H1 (cell line): Measurements from ENCODE around the gene LAD1. TPM values are rescaled to one million over a fixed set of nuclear protein-coding genes. Genes with fewer than 3 reads are reported as not detected.

Source experiments
- BCL11A ChIP-seq, 2 experiments: IDR thresholded peaks; one replicate each; pipeline ENCODE4 v1.6.1; 2011; ENCODE audit warnings: low read depth in 2 of 2, low read length in 2 of 2, mild to moderate bottlenecking in 2 of 2
- CEBPB ChIP-seq: IDR thresholded peaks from 2 replicates; pipeline ENCODE4 v1.6.1; 2012; ENCODE audit warnings: low read depth, low read length
- CHD2 ChIP-seq: IDR thresholded peaks from 2 replicates; pipeline ENCODE4 v1.6.1; 2012; ENCODE audit warnings: low read length, improper control_type of control experiment
- CREB1 ChIP-seq: IDR thresholded peaks from 2 replicates; pipeline ENCODE4 v1.6.1; 2012; ENCODE audit warnings: inconsistent platforms
- KDM1A ChIP-seq: fragments of 200-600, 300-600 bp; sonication (generic); IDR thresholded peaks from 2 replicates; pipeline ENCODE4 v1.7.1; 2016; ENCODE audit warnings: mild to moderate bottlenecking, low read length, borderline replicate concordance
- NANOG ChIP-seq: IDR thresholded peaks from 2 replicates; pipeline ENCODE4 v1.6.1; 2011; ENCODE audit warnings: low read length, low read depth, mild to moderate bottlenecking, inconsistent platforms; ENCODE audit not compliant: insufficient read depth, poor library complexity, severe bottlenecking
- PHF8 ChIP-seq: fragments of 200-600 bp; sonication (generic); conservative IDR thresholded peaks from 2 replicates; pipeline ENCODE4 v1.7.1; 2012; ENCODE audit warnings: low read depth, mild to moderate bottlenecking, inconsistent platforms, low read length, moderate library complexity
- POU5F1 ChIP-seq: IDR thresholded peaks from 2 replicates; pipeline ENCODE4 v1.6.1; 2011; ENCODE audit warnings: low read depth, mild to moderate bottlenecking, low read length, moderate library complexity
- RXRA ChIP-seq: IDR thresholded peaks from 2 replicates; pipeline ENCODE4 v1.6.1; 2011; ENCODE audit warnings: low read depth, mild to moderate bottlenecking, low read length, moderate library complexity; ENCODE audit not compliant: insufficient read depth
- SIN3A ChIP-seq, 2 experiments: IDR thresholded peaks in 1 of 2; conservative IDR thresholded peaks in 1 of 2; 2 replicates each; pipeline ENCODE4 v1.6.1; 2011 to 2012; ENCODE audit warnings: low read length in 2 of 2, improper control_type of control experiment in 1 of 2, low read depth in 1 of 2, mild to moderate bottlenecking in 1 of 2
- SP1 ChIP-seq: IDR thresholded peaks from 2 replicates; pipeline ENCODE4 v1.6.1; 2011; ENCODE audit warnings: low read depth, low read length
- TBP ChIP-seq: IDR thresholded peaks from 2 replicates; pipeline ENCODE4 v1.6.1; 2011; ENCODE audit warnings: low read depth, low read length, improper control_type of control experiment
- polyA plus RNA-seq, 7 experiments: library from polyadenylated mRNA; depleted of rRNA in 3 of 7; stranded (reverse) in 5 of 7; unstranded in 2 of 7; fragments of >200 nt in 5 of 7; fragments of 200-250 nt in 2 of 7; gene quantifications; 1 replicate in 5 of 7; 2 replicates in 1 of 7; 4 replicates in 1 of 7; pipeline versions ENCODE4 v1.2.1 to v1.2.3, GENCODE V29; 2011 to 2013; ENCODE audit warnings: missing spikeins in 2 of 7, mixed read lengths in 2 of 7
- total RNA-seq: library from RNA; stranded (reverse); fragmentation: NEBNext Ultra II Directional; extraction: Animal tissue kit (Norgen Biotek cat#: 25700); gene quantifications from 2 replicates; pipeline ENCODE4 v1.2.1, GENCODE V29; 2021
- TF ChIP-seq, protein P1 (sequence below): fragments of 300-600 bp; sonication (generic); IDR thresholded peaks from 2 replicates; pipeline ENCODE4 v1.7.1; 2012; ENCODE audit warnings: low read length, moderate library complexity, mild to moderate bottlenecking, inconsistent platforms; ENCODE audit not compliant: insufficient replicate concordance

LAD1 gene
- total and polyA plus RNA-seq, 2 of the 8 experiments (the other 6 are each of a cell fraction or from before 2014, with no cell fraction given), result 9.3 to 32.8 TPM

DNA sequence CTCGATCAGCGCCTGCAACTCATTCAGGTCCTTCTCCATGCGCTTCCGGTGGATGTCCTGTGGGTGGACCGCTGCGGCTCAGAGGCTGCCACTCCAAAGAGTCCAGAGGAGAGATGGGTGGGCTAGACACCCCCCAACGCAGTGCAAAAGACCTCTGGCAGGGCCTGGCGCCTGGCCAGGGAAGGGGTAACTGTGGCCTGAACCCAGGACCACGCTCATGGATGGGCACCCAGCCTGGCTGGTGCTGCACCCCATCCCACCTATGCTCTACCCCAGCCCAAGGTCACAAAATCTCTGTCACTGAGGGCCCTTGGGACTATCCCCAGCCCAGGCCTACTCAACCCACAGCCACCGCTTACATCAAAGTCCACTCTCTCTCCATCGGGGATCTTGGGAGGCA lies 33.9 kb downstream of the LAD1 start (continued):
- TF ChIP-seq, protein P1, sequence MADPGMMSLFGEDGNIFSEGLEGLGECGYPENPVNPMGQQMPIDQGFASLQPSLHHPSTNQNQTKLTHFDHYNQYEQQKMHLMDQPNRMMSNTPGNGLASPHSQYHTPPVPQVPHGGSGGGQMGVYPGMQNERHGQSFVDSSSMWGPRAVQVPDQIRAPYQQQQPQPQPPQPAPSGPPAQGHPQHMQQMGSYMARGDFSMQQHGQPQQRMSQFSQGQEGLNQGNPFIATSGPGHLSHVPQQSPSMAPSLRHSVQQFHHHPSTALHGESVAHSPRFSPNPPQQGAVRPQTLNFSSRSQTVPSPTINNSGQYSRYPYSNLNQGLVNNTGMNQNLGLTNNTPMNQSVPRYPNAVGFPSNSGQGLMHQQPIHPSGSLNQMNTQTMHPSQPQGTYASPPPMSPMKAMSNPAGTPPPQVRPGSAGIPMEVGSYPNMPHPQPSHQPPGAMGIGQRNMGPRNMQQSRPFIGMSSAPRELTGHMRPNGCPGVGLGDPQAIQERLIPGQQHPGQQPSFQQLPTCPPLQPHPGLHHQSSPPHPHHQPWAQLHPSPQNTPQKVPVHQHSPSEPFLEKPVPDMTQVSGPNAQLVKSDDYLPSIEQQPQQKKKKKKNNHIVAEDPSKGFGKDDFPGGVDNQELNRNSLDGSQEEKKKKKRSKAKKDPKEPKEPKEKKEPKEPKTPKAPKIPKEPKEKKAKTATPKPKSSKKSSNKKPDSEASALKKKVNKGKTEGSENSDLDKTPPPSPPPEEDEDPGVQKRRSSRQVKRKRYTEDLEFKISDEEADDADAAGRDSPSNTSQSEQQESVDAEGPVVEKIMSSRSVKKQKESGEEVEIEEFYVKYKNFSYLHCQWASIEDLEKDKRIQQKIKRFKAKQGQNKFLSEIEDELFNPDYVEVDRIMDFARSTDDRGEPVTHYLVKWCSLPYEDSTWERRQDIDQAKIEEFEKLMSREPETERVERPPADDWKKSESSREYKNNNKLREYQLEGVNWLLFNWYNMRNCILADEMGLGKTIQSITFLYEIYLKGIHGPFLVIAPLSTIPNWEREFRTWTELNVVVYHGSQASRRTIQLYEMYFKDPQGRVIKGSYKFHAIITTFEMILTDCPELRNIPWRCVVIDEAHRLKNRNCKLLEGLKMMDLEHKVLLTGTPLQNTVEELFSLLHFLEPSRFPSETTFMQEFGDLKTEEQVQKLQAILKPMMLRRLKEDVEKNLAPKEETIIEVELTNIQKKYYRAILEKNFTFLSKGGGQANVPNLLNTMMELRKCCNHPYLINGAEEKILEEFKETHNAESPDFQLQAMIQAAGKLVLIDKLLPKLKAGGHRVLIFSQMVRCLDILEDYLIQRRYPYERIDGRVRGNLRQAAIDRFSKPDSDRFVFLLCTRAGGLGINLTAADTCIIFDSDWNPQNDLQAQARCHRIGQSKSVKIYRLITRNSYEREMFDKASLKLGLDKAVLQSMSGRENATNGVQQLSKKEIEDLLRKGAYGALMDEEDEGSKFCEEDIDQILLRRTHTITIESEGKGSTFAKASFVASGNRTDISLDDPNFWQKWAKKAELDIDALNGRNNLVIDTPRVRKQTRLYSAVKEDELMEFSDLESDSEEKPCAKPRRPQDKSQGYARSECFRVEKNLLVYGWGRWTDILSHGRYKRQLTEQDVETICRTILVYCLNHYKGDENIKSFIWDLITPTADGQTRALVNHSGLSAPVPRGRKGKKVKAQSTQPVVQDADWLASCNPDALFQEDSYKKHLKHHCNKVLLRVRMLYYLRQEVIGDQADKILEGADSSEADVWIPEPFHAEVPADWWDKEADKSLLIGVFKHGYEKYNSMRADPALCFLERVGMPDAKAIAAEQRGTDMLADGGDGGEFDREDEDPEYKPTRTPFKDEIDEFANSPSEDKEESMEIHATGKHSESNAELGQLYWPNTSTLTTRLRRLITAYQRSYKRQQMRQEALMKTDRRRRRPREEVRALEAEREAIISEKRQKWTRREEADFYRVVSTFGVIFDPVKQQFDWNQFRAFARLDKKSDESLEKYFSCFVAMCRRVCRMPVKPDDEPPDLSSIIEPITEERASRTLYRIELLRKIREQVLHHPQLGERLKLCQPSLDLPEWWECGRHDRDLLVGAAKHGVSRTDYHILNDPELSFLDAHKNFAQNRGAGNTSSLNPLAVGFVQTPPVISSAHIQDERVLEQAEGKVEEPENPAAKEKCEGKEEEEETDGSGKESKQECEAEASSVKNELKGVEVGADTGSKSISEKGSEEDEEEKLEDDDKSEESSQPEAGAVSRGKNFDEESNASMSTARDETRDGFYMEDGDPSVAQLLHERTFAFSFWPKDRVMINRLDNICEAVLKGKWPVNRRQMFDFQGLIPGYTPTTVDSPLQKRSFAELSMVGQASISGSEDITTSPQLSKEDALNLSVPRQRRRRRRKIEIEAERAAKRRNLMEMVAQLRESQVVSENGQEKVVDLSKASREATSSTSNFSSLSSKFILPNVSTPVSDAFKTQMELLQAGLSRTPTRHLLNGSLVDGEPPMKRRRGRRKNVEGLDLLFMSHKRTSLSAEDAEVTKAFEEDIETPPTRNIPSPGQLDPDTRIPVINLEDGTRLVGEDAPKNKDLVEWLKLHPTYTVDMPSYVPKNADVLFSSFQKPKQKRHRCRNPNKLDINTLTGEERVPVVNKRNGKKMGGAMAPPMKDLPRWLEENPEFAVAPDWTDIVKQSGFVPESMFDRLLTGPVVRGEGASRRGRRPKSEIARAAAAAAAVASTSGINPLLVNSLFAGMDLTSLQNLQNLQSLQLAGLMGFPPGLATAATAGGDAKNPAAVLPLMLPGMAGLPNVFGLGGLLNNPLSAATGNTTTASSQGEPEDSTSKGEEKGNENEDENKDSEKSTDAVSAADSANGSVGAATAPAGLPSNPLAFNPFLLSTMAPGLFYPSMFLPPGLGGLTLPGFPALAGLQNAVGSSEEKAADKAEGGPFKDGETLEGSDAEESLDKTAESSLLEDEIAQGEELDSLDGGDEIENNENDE, result no peak
- no peak for TF ChIP-seq PHF8
- no peak for TF ChIP-seq NANOG
- TF ChIP-seq CHD2, result no peak
- no peak for TF ChIP-seq SP1
- no peak for TF ChIP-seq BCL11A (IDR thresholded peaks at IDR 0.05; ENCODE audit: low read depth in 2 of 2, low read length in 2 of 2)
- TF ChIP-seq CREB1, result no peak
- TF ChIP-seq KDM1A, result no peak
- TF ChIP-seq SIN3A (conservative IDR thresholded peaks at IDR 0.05 in 1 of 2, IDR thresholded peaks at IDR 0.05 in 1 of 2; ENCODE audit: low read depth in 1 of 2, low read length in 2 of 2), result no peak
- no peak for TF ChIP-seq CEBPB
- no peak for TF ChIP-seq POU5F1
- no peak for TF ChIP-seq RXRA
- TF ChIP-seq TBP, result no peak
